GM19468 (cell line): ENCODE results near the gene PMP22.

Source experiments
- ATAC-seq: cut with Tn5 transposase; IDR thresholded peaks from one replicate; pipeline ENCODE4 v1.9.1; 2021; ENCODE audit warnings: mild to moderate bottlenecking, moderate library complexity, moderate number of reproducible peaks; ENCODE audit not compliant: unreplicated experiment; ENCODE audit errors: extremely low read depth

Gene PMP22

DNA sequence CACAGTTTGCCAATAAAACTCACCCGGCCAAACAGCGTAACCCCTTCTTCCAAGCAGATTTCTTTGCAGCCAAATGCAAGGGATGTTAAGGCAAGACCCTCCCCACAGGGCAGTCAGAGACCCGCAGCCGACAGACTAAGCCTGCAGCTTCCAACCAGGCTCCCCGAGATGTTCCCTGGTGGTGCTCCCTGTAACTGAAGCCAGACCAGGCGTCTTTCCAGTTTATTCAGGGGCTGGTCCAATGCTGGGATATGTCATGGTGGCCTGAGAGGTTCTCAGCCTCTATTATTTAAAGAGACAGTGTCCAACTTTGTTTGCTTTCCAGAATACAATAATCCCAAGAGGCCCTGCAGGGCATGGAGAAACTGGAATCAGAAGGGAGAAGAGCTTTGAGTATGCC lies at the start of gene PMP22:
PMP22 (minus strand) TSS at position 196 of the 400 bp plus-strand sequence. CDS start 4,599 bp downstream, outside the sequence.
- no peak for ATAC-seq

DNA sequence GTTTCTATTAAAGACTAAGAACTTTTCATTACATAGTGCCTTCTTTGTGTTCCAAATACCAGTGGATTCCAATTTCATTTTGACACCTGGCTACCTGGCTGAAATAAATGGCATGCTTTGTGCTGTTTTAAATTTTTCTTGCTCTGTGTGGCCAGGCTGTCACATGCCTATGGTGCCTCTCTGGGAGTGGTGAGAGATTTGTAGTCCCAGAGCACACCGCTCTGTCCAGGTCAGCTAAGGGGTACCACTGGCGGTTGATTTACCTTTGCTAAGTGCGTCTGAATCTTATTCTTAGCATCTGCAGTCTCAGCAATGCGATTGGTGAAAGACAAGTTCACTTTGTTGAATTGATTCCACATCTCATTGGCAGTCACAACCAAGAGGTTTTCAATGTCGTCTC lies 46.9 kb upstream of the PMP22 start:
- ATAC-seq: no peak

DNA sequence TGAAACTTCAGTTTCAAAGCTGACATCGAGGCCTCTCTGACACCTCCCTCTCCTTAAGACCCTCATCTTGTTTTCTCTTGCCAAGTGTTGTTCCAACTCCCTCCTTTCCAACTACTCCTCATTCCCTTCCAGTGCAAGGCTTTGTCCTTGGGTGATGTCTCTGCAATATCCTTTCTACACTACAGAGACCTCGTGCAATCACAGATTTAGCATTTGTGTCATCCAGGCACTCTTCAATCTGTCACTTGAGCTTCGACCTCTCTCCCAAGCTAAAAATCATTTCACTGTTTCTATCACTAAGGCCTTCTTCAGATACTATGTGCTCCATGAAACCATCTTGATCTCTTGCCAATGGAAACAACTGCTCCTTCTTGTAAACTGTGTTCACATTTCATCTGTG lies 44.7 kb upstream of the PMP22 start:
- no peak for ATAC-seq

DNA sequence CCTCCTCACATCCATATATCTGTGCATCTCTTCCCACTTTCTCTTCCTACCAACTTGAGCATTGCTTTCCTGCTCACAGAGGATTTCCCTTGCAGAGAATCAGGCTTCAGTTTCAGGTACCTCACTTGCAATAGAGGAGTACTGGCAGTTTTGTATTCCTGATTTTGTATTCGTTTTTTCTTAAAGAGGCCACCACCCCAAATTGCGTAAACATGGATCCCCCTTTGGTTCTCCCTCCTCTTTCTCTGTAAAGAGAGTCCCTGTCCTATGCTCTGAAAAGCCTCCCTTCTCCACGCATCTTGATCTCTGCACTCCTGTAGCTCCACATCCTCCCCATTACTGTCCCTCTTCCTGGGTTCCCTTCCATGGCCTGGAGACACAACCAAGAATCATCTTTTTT lies 44.1 kb upstream of the PMP22 start:
- ATAC-seq: no peak

DNA sequence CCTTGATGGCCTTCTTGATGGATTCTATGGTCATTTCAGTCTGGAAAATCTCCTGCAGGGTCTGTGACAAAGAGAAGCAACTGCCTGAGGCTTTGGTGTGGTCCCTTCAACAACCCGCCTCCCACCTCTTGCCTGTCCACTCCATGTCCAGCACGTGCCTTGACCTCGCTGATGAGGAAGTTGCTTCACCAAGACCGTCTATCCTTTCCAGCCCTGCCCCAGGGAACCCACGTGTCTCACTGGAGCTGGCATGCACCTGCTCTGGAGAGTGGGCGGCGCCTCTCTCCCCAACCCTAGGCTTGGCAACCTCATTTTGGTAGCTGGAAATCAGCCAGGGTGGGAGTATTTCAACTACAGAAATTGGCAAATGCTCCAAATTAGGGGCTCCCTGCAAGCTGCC lies 43.6 kb upstream of the PMP22 start:
- no peak for ATAC-seq

DNA sequence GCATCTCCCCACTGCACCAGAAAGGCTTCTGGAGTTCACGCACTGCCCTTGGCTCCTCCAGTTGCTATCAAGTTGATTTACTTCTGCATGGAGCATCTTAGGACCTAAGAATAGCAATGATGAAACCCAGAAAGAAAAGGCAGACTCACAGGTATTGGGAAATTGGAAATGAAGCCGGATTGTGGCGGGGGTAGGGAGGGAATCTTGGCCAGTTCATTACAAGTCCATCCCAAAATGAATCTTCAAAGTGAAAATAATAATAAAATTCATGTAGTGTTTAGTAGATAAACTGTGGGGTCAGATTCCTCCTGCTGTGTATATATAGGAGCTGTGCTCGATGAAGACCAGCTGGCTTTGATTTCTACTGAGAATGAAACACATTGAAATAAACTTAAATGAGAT lies 42.6 kb upstream of the PMP22 start:
- no peak for ATAC-seq

DNA sequence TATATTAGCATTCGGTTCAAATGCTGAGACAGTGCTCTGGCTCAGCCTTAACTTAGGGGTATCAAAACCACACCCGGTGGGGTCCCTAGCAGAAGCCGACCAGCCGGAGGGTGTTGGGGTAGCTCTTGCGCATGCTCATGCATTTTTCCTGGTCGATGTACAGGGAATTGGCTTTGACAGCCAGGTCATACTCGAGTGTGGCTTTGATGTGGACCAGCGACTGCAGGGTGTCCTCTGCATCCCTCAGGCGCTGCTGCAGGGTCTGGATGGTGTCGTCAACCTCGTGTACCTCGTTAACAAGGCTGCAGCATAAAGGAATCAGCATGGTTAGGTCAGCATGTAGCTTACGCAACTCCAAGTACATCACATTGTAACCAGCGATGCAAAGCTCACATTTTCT lies 38.7 kb upstream of the PMP22 start:
- ATAC-seq: no peak

DNA sequence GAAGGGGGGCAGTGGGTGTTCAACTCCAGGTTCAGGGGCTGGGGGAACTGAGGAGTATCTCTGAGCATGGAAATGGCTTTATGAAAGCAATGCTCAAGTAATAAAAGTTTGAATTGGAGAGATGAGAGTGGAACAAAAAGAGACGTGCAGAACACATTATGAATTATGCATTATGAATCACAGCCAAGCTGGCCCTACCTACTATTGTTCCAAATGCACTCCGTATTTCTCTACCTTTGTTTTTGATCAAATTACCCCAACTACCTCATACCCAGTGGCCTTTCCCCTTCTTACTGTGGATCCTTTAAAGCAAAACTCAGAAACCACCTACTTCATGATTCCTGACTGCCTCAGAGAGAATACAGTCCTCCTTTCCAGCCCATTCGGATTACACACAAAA lies 38.1 kb upstream of the PMP22 start:
- no peak for ATAC-seq

DNA sequence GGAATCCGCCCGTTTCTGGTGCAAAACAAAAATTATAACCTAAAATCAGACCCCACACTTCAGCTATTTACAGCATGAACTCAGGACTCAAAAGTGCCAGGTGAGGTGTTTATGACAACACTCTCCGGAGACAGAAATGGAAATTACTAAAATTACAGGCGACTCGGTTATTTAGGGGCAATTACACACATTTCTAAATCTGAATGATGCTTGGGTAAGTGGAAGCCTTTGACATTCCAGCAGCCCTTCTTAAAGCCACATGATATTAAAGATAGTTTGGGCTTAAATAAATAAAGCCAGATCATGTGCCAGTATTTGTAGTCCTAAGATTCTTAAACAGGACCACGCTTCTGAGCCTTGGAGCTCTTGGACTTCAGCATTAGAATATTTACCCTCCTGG lies 36.7 kb upstream of the PMP22 start:
- ATAC-seq: no peak

DNA sequence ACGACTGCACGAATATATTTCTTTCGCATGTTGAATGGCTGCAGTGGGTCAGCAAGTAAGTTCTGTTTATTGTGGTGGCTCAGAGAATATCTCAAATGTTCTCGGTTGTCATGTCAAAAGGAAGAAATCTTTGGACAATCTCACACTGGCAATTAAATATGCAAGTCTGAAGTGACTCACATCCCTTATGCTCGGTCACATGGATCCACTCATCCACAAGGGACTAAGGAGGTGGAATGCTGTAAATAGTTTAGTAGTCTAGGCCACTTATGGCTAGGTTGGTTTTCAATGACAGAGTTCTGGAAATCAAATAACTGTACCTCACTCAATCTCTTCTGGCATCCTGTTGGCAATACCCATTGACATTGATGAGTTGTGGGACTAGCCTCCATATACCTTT lies 33.0 kb upstream of the PMP22 start:
- ATAC-seq: no peak

DNA sequence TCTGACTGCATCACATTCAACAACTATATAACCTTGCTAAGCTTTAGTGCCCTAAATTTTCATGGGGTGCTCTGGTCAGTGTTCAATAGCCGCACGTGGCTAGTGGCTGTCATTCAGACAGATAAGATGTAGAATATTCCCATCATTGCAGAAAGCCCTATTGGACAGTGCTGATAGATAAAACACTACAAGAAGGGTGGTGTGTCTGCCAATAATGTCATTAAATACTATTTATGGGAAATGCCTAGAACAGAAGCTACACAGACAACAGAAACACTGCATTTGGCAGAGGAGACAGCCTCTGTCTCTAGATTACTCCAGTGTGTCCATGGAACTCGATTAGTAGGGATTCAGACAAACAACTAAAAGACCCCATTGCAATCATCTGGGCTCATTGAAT lies 28.4 kb upstream of the PMP22 start:
- no peak for ATAC-seq

DNA sequence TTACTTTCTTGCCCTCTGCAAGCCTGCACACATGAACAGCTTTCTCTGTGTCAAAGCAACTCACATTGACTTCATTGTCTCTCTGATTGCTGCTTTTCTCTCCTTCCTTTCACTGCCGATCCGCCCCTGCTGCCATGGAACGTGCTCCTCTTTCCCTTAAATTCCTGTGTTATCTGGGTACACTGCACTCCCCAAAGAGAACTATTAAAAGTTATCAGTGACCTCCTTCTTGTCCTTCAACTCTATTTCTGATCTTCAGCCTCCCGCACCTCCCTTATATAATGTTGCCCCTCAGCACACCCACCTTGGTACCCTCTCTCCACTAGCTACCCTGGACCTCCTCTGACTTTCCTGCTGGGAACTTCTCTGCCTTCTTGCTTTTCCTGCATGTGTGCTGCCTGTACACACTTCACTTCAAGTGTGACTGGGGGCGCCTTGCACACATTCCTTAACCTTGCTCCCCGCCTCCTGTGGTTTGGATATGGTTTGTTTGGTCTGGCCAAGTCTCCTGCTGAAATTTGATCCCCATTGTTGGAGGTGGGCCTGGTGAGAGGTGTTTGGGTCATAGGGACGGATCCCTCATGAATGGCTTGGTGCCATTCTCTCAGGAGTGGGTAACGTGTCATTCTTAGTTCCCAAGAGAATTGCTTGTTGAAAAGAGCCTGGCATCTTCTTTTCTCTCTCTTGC lies 26.7 kb upstream of the PMP22 start:
- no peak for ATAC-seq

DNA sequence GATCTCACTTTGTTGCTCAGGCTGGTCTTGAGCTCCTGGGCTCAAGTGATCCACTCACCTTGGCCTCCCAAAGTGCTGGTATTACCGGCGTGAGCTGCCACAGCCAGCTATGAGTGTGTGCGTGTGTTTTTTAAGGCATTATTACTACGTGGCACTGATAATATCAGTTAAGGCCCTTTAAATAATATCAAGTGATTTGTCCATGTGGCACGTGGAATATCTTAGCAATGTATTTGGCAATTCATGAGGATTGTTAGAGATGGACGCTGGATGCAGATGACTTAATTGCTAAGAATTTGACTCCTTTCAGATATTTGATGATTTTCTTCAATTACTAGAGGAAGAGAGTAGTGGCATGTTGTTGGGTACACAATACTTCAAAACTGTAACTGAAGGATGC lies 25.5 kb upstream of the PMP22 start:
- no peak for ATAC-seq

DNA sequence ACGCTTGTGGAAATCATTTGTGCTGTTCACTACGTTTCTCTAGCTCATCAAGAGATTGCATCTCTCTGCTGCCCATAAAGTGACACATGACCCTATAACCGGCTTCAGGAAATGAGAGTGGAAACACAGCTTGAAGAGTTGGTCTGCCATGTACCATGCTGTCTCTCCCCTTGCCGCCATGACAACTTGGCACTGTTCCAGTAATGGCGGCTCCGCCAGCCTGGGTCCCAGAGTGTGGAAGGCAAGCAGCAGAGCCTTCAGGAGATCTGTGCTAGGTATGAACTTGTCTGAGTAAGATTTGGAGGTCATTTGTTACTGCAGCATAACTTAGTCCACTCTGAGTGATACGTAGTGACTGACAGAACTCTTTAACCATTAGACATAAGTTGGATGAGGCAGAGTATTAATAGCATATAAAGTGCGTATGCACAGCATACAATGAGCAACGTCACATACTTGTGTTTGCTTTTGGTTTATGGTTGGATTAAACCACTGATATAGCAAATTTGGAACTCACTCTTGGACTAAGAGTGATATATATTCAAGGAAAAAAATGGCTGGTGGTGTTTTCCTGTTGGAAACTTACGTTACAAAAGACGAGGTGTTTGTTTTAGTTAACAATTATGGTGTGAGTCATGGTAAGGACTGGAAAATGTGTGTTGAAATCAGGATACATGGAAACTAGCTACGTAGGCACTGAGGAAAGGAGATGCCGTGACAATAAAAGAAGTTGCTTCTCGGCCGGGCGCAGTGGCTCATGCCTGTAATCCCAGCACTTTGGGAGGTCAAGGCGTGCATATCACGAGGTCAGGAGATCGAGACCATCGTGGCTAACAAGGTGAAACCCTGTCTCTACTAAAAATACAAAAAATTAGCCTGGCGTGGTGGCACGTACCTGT lies 24.4 kb upstream of the PMP22 start:
- ATAC-seq: no peak

DNA sequence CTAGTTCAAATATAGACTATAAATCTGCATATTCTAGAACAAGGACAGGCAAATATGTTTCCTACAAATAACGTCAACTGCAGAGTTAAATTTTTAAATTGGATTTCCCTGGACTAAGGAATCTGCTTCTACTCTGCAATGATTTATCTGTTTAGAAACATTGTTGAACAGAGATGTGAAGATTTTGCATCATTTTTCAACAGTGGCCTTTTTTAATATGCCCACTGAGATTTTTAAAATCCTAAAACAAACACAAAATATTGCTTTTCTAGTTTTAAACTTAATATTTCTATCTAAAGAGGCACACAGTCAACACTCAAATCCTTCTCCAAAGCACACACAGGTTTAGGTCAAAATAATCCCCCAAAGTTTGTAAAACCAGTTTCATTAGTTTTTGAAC lies 23.7 kb upstream of the PMP22 start:
- no peak for ATAC-seq

DNA sequence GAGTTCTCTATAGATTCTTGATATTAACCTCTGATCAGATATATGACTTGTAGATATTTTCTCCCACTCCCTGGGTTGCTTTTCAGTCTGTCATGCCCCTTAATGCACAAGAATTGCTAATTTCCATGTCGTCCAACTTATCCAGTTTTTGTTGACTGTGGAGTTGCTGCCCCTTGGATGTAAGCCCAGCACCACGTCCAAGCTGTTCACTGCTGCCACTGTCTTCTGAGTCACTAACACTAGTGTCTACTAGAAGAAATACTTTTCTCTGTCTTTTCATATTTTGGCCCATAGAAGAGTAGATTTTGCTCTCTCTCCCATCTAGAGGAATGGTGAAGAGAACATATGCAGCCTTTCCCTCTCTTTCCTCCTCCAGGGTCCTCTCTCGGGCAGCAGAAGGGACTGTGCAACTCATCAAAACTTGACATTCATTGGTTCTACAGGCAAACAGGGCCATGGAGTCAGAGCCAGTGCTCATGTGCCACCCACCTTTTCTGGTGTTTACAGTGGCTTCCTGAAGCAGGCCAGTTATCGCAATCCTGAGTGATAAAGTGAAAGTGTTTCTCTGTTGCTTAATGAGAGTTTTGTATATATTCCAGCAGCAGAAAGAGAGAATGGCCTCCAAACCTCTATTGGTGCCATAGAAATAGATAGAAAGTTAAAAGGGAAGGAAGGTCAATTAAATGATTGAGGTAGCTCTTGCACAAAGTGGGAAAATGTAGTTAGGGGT lies 22.6 kb upstream of the PMP22 start:
- ATAC-seq: no peak

DNA sequence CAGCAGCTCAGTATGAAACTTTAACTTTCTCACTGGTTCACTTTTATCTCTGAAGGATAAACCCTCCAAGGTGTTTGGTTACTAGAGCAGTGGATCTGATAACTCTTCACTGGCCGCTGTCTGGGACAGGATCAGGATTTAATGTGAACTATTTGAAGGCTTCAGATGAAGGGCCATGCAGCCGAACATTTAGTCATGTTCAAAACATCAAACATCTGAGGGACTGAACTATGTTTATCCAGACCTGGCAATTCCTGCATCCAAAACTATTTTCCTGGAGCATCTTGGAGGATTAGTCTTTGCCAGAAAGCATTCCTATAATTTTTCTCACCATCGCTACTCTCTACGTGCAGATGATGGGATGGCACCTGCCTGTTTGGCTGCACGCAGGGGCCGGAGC lies 20.3 kb upstream of the PMP22 start:
- ATAC-seq: no peak

DNA sequence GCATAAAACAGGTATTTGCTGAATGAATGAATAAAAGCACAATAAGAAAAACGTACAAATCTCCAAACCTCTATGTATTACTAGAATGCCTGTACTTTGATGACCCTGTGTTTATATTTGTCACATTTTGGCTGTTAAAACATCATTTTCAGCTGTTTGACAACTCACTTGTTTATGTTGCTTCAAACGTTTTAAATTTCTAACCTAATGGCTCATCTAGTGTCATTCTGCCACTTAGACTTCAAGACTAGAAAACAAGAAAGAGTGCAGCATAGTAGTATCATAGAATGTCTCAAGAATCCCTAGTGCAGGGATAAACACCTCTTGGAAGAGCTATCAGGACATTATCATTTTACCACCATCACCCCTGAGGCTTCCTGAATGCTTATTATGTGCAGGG lies 19.4 kb upstream of the PMP22 start:
- no peak for ATAC-seq

DNA sequence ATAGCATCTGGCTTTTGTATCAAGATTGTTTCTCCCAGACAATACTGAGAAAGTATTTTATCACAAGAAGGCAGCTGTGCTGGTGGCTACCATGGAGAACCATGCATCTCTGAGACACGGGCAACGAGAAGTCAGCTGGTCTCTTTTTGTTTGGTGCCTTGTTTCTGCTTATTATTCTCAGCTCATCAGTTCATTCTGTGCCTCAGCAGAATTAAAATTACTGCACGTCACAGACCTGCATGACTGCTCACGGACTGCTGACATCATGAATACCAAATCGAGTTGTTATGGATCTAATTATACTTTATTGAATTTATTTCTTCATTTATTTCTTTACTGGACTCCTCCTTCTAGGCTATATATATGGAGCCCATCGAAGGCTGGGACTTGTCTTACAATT lies 19.0 kb upstream of the PMP22 start:
- no peak for ATAC-seq

DNA sequence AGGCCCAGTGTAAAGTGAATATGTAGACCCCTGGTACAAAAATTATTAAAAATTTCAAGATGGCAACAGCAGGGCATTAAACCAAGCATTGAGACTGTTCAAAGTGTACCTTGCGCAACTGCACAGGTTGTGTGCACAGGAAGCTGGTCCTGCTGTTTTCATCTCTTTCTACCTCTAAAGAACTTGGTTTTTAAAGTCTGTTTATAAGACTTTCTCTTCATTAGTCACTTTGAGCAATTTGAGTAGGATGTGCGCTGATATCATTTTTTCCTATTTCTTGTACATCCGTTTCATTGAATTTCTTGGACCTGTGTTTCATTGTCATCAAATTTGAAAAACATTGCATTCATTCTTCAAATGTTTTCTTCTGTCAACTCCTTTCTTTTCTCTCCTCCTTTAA lies 16.8 kb upstream of the PMP22 start:
- ATAC-seq: no peak

DNA sequence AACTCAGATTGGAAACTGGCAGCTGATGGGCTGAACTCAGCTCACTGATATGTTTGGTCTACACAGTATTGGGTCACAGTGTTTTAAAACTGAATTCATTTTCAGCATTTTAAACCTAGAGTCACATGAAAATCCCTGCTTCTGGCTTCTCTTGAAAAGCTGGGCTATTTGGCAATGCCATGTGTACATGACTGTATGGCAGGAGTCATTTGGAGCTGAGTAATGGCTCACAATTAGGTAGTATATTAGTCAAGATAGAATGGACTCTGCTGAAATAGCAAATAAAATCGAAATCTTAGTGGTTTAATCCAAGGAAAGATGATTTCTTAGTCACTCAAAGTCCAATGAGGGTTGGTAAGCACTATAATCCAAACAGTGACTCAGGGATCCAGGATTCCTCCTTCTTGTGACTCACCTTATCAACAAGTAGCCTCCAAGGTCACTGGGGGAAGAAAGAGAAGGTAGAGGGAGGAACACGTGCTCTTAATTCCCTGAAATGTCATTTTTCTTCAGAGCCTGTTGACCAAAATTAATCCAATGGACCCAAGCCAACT lies 13.9 kb upstream of the PMP22 start:
- no peak for ATAC-seq
